GM18909 (cell line): Measurements from ENCODE around the gene ATRN.
"Not testable (repeated sequence)": the region's sequence is repeated elsewhere in the genome, so short reads cannot be mapped to it uniquely, and the experiment has no call there.

Experiments
- ATAC-seq: cut with Tn5 transposase; IDR thresholded peaks from one replicate; pipeline ENCODE4 v1.9.1; 2021; ENCODE audit warnings: mild to moderate bottlenecking; ENCODE audit not compliant: unreplicated experiment, poor library complexity

ATRN gene

DNA sequence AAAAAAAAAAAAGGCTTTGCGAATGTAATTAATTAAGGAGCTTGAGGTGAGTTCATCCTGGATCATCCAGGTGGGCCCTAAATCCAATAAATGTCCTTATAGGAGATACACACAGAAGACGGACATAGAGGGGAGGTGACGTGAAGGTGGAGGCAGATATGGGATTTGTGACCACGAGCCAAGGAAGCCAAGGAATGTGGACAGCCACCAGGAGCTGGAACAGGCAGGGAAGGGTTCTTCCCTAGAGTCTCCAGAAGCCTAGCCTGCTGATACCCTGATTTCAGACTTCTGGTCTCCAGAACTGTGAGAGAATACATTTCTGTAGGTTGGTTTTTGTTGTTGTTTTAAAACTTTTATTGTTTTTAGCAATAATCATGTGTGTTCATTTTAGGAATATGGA is 6.7 kb upstream of the ATRN start:
- no peak for ATAC-seq

GRCh38 chr20:3465301-3465700 is 5.5 kb upstream of the ATRN start:
- ATAC-seq, result no peak

GRCh38 chr20:3470208-3470626 is 601 bp upstream of the ATRN start:
- ATAC-seq, result no peak

DNA sequence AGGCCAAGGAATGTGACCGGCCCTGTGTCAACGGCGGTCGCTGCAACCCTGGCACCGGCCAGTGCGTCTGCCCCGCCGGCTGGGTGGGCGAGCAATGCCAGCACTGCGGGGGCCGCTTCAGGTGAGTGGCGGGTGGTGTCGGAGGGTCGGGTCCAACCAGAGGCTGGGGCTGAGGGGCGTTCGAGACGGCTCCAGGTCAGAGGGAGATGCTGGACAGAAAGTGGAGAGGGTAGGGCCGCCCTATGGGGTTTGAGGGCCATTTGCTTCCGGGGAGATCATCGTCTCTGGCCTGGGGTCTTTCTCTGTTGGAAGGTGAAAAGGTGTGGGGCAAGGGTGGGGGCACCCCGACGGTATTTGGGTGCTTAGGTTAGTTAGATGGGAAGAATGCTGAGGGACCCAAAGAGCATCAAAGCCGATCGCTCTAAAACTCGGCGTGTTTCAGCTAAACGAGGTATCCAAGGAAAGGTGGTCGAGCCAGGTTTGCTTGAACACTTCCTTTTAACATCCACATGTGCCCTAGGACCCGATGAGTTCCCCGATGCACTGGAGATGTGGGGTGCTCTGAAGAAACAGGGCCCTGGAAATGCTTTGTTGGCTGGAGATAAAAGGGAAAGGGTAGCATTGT is 691 bp downstream of the ATRN start:
- no peak for ATAC-seq

- no peak for ATAC-seq
Measured at GRCh38 chr20:3472105-3472504, 1.3 kb downstream of the ATRN start.

GRCh38 chr20:3473324-3473723 is 2.5 kb downstream of the ATRN start:
- no peak for ATAC-seq

GRCh38 chr20:3473944-3474343 is 3.1 kb downstream of the ATRN start:
- no peak for ATAC-seq

- ATAC-seq, result not testable (repeated sequence)
Measured at GRCh38 chr20:3477003-3477860, 6.4 kb downstream of the ATRN start.

GRCh38 chr20:3477861-3478544 is 7.2 kb downstream of the ATRN start:
- no peak for ATAC-seq

- ATAC-seq, result no peak
Measured at GRCh38 chr20:3479025-3479424, 8.2 kb downstream of the ATRN start.

DNA sequence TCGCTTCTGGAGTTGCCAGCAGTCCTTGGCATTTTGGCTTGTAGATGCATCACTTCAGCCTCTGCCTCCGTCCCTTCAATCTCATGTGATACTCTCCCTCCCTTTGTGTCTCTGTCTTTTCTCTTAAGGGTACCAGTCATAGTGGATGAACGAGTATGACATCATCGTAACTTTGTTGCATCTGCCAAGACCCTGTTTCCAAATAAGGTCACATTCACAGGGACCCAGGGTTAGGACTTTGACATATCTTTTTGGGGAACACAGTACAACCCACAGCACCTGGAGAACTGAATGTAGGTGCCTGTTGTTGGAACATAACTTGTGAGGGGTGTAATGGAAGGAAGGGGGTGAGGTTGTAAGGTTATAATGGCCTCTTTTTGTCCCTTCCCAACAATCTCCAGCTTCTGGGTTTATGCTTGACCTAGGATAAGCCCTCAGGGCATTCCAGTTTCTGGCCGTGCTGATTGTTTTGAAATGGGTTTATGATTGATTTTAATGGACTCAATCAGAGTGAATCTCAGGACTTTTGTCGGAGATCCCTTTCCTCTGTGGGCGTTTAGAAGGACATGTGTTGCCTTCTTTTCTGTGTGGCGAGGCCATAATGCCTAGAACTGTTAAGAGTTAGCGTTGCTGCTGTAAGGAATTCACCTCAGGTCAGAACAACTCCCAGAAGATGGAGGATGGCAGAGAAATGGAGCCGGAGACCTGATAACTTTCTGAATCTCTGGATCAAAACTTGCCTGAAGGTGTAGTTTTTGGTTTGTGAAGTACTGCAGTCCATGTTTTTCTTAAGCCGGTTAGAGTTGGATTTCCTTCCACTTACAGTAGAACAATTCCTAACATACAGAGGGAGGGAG is 9.2 kb downstream of the ATRN start:
- no peak for ATAC-seq

DNA sequence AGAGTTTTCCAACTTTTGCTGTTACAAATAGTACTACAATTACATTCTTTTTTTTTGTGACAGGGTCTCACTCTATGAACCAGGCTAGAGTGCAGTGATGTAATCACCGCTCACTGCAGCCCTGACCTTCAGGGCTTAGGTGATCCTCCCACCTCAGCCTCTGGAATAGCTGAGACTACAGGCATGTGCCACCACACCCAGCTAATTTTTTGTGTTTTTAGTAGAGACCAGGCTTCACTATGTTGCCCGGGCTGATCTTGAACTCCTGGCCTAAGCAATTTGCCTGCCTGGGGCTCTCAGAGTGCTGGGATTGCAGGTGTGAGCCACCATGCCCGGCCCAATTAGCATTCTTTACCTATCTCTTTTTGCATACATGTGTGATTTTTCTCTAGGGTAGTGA is 12.5 kb downstream of the ATRN start:
- ATAC-seq, result no peak

DNA sequence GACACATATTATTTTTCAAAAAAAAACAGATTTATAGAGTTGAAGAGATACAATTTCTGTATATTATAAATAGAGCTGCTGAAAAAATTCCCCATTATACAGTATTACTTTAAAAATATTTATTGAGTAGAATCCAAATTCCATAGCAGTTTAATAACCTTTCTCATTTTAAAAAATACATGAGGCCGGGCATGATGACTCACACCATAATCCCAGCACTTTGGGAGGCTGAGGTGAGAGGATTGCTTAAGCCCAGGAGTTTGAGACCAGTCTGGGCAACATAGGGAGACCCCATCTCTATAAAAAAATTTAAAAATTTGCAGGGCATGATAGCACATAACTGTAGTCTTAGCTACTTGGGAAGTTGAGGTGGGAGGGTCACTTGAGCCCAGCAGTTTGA is 13.0 kb downstream of the ATRN start:
- no peak for ATAC-seq

- no peak for ATAC-seq
Measured at GRCh38 chr20:3485913-3486312, 15.1 kb downstream of the ATRN start.

- no peak for ATAC-seq
Measured at GRCh38 chr20:3486850-3487249, 16.0 kb downstream of the ATRN start.

DNA sequence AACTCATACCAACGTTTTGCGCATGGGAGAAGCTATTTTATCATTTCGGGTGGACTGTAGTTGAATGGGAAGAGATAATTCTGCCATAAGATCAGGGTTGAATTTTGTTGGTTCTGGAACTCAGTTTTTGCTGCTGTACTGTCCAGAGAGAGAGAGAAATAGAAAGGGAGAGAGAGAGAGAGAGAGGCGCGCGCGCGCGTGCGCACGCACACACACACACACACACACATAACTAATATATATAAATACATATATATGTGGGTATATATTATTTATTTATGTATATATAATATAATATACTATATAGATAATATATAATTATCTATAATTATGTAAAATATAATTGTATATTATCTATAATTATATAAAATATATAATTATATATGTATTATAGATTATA is 21.9 kb downstream of the ATRN start:
- ATAC-seq, result no peak

GRCh38 chr20:3494218-3494617 is 23.4 kb downstream of the ATRN start:
- no peak for ATAC-seq

DNA sequence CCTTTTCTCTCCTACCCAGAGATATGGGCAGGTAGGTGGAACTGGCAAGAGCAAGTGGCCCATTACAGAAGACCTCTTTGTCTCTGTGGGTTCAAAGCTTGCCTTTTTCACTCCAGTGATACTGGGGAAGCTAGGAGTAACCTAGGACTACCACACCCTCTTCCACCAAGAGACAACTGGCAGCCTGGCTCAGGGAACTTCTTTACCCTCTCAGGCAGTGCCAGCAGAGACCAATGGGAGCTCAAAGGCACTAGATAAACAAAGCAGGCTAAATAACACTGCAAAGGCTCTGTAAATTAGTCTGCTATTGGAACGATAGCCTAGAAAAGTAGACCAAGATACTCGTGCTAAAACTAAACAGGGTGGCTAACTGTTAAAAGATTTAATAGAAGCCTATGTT is 32.1 kb downstream of the ATRN start:
- ATAC-seq, result no peak

GRCh38 chr20:3505148-3505547 is 34.3 kb downstream of the ATRN start:
- no peak for ATAC-seq

DNA sequence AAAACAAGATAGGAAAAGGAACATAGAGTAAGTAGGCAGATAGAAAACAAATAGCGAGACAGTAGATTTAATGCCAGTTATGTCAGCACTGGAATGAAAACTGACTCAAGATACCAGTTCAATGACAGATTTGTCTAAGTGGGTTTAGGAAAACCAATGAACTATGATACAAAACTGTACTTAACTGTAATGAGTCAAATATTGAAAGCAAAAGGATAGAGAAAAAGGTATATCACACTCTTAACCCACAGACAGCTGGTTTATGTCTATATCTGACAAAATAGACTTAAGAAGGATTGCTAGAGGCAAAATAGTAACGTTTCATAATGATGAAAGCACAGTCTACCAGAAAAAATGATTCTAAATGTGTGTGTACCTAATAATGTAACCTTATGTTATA is 38.2 kb downstream of the ATRN start:
- no peak for ATAC-seq
